H4 (cell line): ENCODE measurements around the gene TMEM150C. TPM values are rescaled to one million over a fixed set of nuclear protein-coding genes. Genes with fewer than 3 reads are reported as not detected.
A peak's percentile ranks its signal among the peaks of the same experiment; 100 is the strongest.
"Not testable (repeated sequence)": the region's sequence is repeated elsewhere in the genome, so short reads cannot be mapped to it uniquely, and the experiment has no call there.

ENCODE experiments used
- DNase-seq: peaks from one replicate; pipeline ENCODE4 v3.0.0-alpha.2; 2015; ENCODE audit warnings: low spot score
- total RNA-seq: library from RNA; depleted of rRNA; stranded (reverse); fragments of >200 nt; shearing (Covaris generic); gene quantifications from 2 replicates; pipeline ENCODE4 v1.2.3, GENCODE V29; 2014

Gene TMEM150C
- total RNA-seq, 1 experiment from 2014 or later, result 6.3 TPM

DNA sequence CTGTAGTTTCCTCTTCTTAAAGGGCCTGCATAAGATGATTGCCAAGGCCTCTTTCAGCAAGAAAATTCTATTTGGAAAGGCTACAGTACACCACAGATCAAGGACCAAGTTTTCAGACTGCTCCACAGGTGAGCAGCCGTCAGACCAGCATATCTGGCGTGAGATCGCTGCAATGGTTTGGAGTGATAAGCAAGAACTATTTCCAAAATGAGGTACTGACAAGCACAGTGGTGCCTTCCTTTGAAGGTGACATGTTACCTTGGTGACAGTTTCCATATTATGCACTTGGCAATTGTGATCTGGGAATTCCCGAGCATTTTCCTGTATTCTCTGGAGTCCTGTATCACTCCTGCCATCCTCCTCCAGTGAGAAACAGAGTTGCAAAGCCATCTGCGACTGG lies 7.3 kb upstream of the TMEM150C start:
- DNase-seq, result no peak

DNA sequence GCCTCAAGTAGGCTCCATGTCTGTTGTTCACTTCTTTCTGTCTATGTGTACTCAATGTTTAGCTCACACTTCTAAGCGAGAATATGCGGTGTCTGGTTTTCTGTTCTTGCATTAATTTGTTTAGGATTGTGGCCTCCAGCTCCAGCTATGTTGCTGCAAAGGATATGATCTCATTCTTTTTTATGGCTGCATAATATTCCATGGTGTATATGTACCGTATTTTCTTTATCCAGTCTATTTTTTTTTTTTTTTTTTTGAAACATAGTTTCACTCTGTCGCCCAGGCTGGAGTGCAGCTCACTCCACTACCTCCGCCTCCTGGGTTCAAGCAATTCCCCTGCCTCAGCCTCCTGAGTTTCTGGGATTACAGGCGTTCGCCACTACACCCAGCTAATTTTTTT lies 5.7 kb upstream of the TMEM150C start:
- DNase-seq, result no peak

- DNase-seq, result no peak
These were observed 721 bp upstream of the TMEM150C start for GRCh38 chr4:82562564-82562854.

DNA sequence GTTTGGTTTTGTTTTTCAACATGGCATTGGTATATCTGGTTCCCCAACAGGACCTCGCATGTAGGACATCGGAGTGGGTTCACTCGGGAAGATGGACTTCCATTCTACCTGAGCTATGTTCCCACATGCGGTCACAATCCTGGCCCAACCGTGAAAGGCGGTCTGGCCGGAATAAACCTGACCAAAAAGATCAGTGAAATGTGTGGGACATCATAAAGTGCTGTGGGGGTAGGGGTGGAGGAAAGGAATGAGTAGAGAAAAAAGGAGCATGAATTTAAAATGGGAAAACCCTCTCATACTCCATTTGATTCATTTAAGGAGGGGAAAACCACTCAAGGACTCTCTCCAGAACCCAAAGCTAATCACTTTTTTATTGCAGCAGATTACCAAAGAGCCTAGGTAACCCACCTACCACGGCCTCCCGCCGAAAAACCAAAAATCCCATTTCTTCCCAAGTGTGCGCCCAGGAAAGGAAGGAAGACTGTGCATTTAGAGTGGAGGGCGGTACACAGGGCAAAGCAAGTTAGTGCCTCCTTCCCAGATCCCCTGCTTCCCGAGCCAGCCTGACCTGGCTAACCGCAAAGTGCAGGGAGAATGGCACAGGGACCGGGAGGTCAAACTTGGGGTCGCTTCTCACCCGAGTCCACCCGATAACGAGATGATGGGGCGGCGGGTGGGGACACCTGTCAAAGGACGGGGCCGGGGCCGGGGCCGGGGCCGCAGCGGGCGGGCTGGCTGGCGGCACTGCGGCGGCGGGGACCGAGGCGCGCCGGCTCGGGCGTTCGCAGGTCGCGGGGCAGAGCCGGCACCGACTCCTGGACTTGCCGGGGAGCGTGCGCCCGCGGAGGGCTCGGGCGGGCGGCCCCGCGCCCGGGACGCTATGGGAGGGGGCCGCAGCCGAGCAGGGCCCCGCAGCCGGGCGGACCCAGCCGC lies 669 bp downstream of the TMEM150C start:
- DNase-seq, result no peak

GRCh38 chr4:82559735-82560120 lies 2.1 kb downstream of the TMEM150C start:
- no peak for DNase-seq

DNA sequence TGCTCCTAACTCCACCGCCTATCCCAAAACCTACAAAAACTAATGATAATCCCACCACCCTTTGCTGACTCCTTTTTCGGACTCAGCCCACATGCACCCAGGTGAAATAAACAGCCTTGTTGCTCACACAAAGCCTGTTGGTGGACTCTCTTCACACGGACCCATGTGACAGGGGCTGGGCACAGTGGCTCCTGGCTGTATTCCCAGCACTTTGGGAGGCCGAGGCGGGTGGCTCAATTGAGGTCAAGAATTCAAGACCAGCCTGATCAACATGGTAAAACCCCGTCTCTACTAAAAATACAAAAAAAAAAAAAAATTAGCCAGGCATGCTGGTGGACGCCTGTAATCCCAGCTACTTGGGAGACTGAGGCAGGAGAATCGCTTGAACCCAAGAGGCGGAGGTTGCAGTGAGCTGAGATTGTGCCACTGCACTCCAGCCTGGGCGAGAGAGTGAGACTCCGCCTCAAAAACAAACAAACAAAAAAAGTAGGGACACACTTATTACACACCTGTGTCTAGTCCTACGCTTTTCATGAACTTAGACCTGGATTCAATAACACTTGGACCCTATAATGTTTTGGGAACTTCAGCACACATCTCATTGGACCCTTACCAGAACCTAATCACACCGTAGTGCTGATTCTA lies 2.6 kb downstream of the TMEM150C start:
- DNase-seq, result not testable (repeated sequence)

DNA sequence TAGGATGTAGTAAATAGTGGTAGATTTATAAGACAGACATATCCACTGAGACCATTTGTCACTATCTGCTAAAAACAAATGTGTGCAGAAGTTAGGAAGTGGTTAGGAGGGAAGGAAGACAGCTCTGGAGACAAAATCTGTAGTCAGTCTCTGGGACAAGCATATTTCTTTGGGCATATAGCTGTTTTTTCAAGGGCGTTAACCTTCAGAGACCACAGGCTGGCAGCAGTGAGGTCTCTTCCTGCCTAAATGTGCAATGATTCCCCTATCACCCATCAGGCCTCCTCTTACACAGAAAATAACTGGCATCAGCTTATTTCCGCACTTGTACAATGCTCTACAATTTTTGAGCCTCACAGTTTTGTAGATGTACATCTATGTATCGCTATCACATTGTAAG lies 6.5 kb downstream of the TMEM150C start:
- peak; percentile 11 for DNase-seq

GRCh38 chr4:82553020-82553419 lies 8.8 kb downstream of the TMEM150C start:
- DNase-seq, result no peak

DNA sequence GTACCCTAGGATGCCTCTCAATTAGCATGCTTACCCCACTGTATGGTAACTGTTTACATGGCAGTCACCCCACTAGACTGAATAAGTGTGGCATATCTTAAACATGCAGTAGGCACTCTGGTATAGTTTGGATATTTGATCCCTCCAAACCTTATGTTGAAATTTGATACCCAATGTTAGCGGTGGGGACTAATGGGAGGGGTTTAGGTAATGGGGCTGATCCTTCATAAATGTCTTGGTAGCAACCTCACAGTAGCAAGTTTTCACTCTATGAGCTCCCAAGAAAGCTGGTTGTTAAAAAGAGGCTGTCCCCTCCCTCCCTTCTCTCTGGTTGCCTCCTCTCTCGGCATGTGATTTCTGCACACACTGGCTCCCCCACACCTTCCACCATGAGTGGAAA lies 10.1 kb downstream of the TMEM150C start:
- DNase-seq, result no peak

DNA sequence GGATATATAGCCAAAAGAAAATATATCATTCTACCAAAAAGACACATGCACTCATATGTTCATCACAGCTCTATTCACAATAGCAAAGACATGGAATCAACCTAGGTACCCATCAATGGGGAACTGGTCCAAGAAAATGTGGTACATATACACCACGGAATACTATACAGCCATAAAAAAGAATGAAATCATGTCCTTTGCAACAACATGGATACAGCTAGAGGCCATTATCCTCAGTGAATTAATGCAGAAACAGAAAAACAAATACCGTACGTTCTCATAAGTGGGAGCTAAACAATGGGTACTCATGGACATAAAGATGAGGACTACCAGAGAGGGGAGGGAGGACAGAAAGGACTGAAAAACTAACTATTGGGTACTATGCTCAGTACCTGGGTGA lies 13.9 kb downstream of the TMEM150C start:
- not testable (repeated sequence) for DNase-seq

GRCh38 chr4:82543131-82543530 lies 18.7 kb downstream of the TMEM150C start:
- no peak for DNase-seq

- no peak for DNase-seq
These were observed 19.1 kb downstream of the TMEM150C start for GRCh38 chr4:82542642-82543041.

GRCh38 chr4:82529322-82529721 lies 32.5 kb downstream of the TMEM150C start:
- no peak for DNase-seq

GRCh38 chr4:82528868-82529267 lies 32.9 kb downstream of the TMEM150C start:
- DNase-seq, result no peak

- DNase-seq, result no peak
These were observed 33.7 kb downstream of the TMEM150C start for GRCh38 chr4:82528074-82528473.

DNA sequence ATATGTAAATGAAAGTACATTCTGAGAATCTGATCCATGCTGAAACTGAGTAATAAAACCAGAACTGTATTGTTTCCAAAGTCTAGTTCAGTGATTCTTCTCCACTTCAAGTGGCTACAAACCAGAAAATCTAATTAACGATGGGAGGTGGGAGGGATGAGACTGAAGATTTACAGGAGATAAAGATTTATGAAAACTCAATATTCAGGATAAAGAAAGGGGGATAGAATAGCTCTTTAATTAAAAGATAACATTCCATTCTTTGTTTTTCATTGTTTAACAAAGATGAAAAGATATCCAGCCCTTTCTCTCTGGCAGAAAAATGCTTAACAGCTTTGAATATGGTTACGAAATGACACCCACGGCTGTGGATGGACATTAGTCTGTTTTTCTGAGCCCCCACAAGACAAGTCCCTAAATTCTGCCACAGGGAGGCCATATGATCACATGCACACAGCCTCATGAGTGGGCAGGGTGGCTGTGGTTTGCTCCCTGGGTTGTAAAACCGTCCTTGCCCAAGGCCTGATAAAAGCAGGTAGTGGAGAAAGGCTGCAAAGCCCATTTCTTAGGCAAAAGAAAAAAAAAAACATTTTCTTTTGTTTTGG lies 36.4 kb downstream of the TMEM150C start:
- DNase-seq, result no peak

- DNase-seq, result no peak
These were observed 37.1 kb downstream of the TMEM150C start for GRCh38 chr4:82524570-82525152.

DNA sequence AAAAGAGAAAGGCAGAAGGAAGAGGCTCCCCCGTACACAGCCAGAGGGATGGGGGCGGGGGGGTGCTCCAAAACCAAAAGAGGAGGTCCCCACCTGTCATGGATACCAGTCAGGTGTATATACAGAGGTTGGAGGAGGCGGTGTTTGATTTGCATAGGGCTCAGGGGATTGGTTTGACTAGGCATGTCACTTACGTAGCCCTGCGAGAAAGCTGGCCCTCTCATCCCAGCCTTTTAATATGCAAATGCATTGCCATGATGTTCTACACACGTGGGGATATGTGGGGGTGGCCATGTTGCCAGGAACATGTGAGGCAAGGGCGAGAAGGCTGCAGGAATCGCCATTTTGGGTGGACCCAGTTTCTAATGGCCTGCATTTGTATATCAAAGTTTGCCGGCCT lies 38.6 kb downstream of the TMEM150C start:
- no peak for DNase-seq

GRCh38 chr4:82522472-82522871 lies 39.3 kb downstream of the TMEM150C start:
- no peak for DNase-seq

- DNase-seq, result no peak
These were observed 40.5 kb downstream of the TMEM150C start for GRCh38 chr4:82521283-82521682.

GRCh38 chr4:82519776-82520175 lies 42.0 kb downstream of the TMEM150C start:
- no peak for DNase-seq

DNA sequence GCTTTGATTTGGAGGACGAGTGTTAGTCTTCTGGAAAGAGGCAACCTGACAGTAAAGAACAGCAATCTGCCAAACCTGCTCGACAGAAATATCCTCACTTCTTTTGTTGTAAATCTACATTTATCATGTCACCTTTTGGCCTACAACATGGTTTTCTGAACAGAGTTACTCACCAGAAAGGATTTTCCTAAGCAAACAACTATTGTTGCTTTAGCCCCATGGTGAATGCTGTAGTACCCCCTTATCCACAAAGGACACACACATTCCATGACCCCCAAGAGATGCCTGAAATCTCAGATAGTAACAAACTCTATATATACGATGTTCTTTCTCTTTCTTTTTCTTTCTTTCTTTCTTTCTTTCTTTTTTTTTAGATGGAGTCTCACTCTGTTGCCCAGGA lies 42.7 kb downstream of the TMEM150C start:
- DNase-seq, result no peak

- peak; percentile 34 for DNase-seq
These were observed 44.7 kb downstream of the TMEM150C start for GRCh38 chr4:82517043-82517442.
